Activated CD4-positive, alpha-beta memory T cell treated with anti-CD3 and anti-CD28 coated beads for 36 hours (primary cell): ENCODE measurements around the gene OR10A4. TPM values are rescaled to one million over a fixed set of nuclear protein-coding genes. Genes with fewer than 3 reads are reported as not detected.
A peak's percentile ranks its signal among the peaks of the same experiment; 100 is the strongest.
"Not testable (repeated sequence)": the region's sequence is repeated elsewhere in the genome, so short reads cannot be mapped to it uniquely, and the experiment has no call there.

Source experiments
- CTCF ChIA-PET: fragments of 350-600 bp; sonication (Branson Sonifier 250); formaldehyde crosslinking; loops from one replicate; lab custom pipeline; 2021; ENCODE audit warnings: antibody characterized with exemption, inconsistent platforms; lab: Charles Lee
- POLR2A ChIA-PET: fragments of 350-600 bp; sonication (Branson Sonifier 250); formaldehyde crosslinking; loops from one replicate; lab custom pipeline; 2021; ENCODE audit warnings: antibody characterized with exemption; lab: Charles Lee
- DNase-seq: peaks from one replicate; pipeline ENCODE4 v3.0.0-alpha.2; 2020
- H3K27ac Mint-ChIP-seq: one replicate; pipeline ENCODE4 v1.8.0; 2021; ENCODE audit warnings: mixed read lengths
- H3K27me3 Mint-ChIP-seq: one replicate; pipeline ENCODE4 v1.8.0; 2021; ENCODE audit warnings: mixed read lengths
- H3K36me3 Mint-ChIP-seq: one replicate; pipeline ENCODE4 v1.8.0; 2021; ENCODE audit warnings: mixed read lengths
- H3K4me1 Mint-ChIP-seq: one replicate; pipeline ENCODE4 v1.8.0; 2021; ENCODE audit warnings: low read depth, mixed read lengths
- H3K4me3 Mint-ChIP-seq: one replicate; pipeline ENCODE4 v1.8.0; 2021; ENCODE audit warnings: mild to moderate bottlenecking, mixed read lengths
- H3K9me3 Mint-ChIP-seq: one replicate; pipeline ENCODE4 v1.8.0; 2021; ENCODE audit warnings: mixed read lengths
- intact Hi-C: fragments of 100-400 bp; cut with micrococcal nuclease; formaldehyde crosslinking; loops from one replicate; pipeline ENCODE4 v1.15.1; 2023
- total RNA-seq, 2 experiments: library from RNA; stranded (reverse); gene quantifications; one replicate each; pipeline ENCODE4 v1.2.3, GENCODE V29; 2021

Gene OR10A4
- total RNA-seq, 2 experiments from 2014 or later, result not detected

- H3K27me3 Mint-ChIP-seq, POLR2A ChIA-PET, H3K9me3 Mint-ChIP-seq, intact Hi-C loops, H3K4me1 Mint-ChIP-seq, CTCF ChIA-PET, H3K27ac Mint-ChIP-seq, H3K4me3 Mint-ChIP-seq, H3K36me3 Mint-ChIP-seq, DNase-seq: not testable (repeated sequence)
These were observed 28.4 kb downstream of the OR10A4 start for GRCh38 chr11:6904804-6905203.

DNA sequence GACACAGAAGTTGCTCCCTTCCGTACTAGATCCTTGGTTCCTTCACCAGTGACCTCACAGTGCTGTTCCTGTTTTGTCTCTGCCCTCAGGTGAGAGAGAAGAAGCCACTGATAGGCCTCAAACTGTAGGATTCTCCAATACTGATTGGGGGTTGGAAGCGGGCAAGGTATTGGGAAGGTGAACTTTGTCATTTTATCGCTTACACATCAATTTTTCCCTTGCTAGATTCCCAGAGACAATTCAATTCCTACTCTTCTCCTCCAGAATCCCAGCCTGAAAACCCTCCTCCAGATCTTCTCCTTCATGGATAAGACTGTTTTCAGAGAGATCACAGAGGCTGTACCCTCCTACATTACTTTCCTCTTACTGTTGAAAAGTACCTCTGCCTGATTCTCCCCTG, 35.0 kb downstream of the OR10A4 start:
- H3K9me3 Mint-ChIP-seq, result no peaks in the 10 kb centered on the region
- H3K36me3 Mint-ChIP-seq, result no peaks in the 10 kb centered on the region
- H3K4me3 Mint-ChIP-seq, result no peak overlapping the region
- POLR2A ChIA-PET, result no interaction called here
- intact Hi-C loops, result no loop called here
- no peaks in the 10 kb centered on the region for H3K27me3 Mint-ChIP-seq
- H3K27ac Mint-ChIP-seq, result no peak overlapping the region
- no peak for DNase-seq
- no peaks in the 10 kb centered on the region for H3K4me1 Mint-ChIP-seq
- CTCF ChIA-PET, result no interaction called here

DNA sequence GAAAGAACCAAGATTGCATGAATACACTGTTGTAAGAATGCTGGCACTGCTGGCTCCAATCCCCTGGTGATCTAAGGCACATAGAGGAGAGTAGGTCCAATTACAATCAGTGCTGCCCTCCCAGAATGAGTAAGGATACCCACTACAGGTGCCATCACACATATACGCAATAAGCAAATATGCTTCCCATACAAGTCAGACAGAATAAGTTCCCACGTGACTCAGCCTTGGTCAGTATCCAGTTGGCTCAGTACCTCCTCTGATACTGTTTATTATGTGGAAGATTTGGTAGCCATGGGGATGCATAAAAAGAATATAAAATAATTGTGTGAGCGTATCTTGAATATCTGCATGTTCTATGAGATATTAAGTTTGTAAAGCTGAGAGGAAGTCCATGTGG, 35.5 kb downstream of the OR10A4 start:
- H3K4me3 Mint-ChIP-seq, result no peak overlapping the region
- no peaks in the 10 kb centered on the region for H3K36me3 Mint-ChIP-seq
- H3K4me1 Mint-ChIP-seq, result no peaks in the 10 kb centered on the region
- H3K27ac Mint-ChIP-seq, result no peak overlapping the region
- POLR2A ChIA-PET, result no interaction called here
- DNase-seq, result no peak
- H3K9me3 Mint-ChIP-seq, result no peaks in the 10 kb centered on the region
- CTCF ChIA-PET, result no interaction called here
- no peaks in the 10 kb centered on the region for H3K27me3 Mint-ChIP-seq
- intact Hi-C loops, result no loop called here

DNA sequence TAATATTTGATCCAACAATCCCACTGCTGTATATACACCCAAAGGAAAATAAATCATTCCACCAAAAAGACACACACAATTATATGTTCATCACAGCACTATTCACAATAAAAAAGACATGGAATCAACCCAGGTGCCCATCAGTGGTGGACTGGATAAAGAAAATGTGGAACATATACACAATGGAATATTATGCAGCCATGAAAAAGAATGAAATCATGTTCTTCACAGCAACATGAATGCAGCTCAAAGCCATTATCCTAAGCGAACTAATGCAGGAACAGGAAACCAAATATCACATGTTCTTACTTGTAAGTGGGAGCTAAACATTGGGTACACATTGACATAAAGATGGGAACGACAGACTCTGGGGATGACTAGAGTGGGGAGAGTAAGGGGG, 43.3 kb downstream of the OR10A4 start:
- H3K36me3 Mint-ChIP-seq, result no peaks in the 10 kb centered on the region
- ChIA-PET CTCF (interaction anchor here (1.2 kb wide), 1 partner anchor 108 kb away, joined by 4 read pairs; no protein-coding TSS in a partner anchor), POLR2A (no interaction called here)
- H3K27ac Mint-ChIP-seq, result no peak overlapping the region
- H3K4me3 Mint-ChIP-seq, result no peak overlapping the region
- no peaks in the 10 kb centered on the region for H3K4me1 Mint-ChIP-seq
- H3K27me3 Mint-ChIP-seq, result peaks cover 14% of the 10 kb centered on the region
- H3K9me3 Mint-ChIP-seq, result no peaks in the 10 kb centered on the region
- DNase-seq, result no peak
- intact Hi-C loops, result no loop called here

GRCh38 chr11:6920702-6921101, 44.3 kb downstream of the OR10A4 start, which contains the start of gene OR2D3:
TSS of gene OR2D3 (plus strand) at chr11:6921002. CDS start at chr11:6921002, 0 bp downstream.
- peaks cover 19% of the 10 kb centered on the region for H3K27me3 Mint-ChIP-seq
- H3K4me1 Mint-ChIP-seq, result peaks cover 3% of the 10 kb centered on the region
- CTCF ChIA-PET, result no interaction called here
- intact Hi-C loops, result no loop called here
- H3K4me3 Mint-ChIP-seq, result no peak within 1 kb of the TSS
- no peak for DNase-seq
- H3K36me3 Mint-ChIP-seq, result no peaks in the 10 kb centered on the region
- H3K27ac Mint-ChIP-seq, result no peak within 1 kb of the TSS
- POLR2A ChIA-PET, result no interaction called here
- H3K9me3 Mint-ChIP-seq, result no peaks in the 10 kb centered on the region

GRCh38 chr11:6925007-6925577, 48.7 kb downstream of the OR10A4 start:
- no peaks in the 10 kb centered on the region for H3K9me3 Mint-ChIP-seq
- CTCF ChIA-PET, result interaction anchor here (0.9 to 1.3 kb wide), 2 partner anchors 112 to 113 kb away, joined by 3 read pairs; no protein-coding TSS in a partner anchor
- intact Hi-C loops, result no loop called here
- H3K4me1 Mint-ChIP-seq, result peaks cover 19% of the 10 kb centered on the region
- H3K4me3 Mint-ChIP-seq, result no peak overlapping the region
- H3K27ac Mint-ChIP-seq, result no peak overlapping the region
- peaks cover 44% of the 10 kb centered on the region for H3K27me3 Mint-ChIP-seq
- no peak for DNase-seq
- POLR2A ChIA-PET, result no interaction called here
- H3K36me3 Mint-ChIP-seq, result no peaks in the 10 kb centered on the region

- Mint-ChIP-seq H3K4me1 (peaks cover 19% of the 10 kb centered on the region), H3K9me3 (no peaks in the 10 kb centered on the region), H3K27ac (no peak overlapping the region), H3K27me3 (peaks cover 48% of the 10 kb centered on the region), H3K4me3 (peak overlapping the region; percentile 77), H3K36me3 (no peaks in the 10 kb centered on the region)
- DNase-seq, result no peak
- POLR2A ChIA-PET, result no interaction called here
- intact Hi-C loops, result no loop called here
- CTCF ChIA-PET, result interaction anchor here (1.0 to 1.3 kb wide), 2 partner anchors 113 to 243 kb away, joined by 3 read pairs; partner anchors contain the start of gene MRPL17
These were observed 49.3 kb downstream of the OR10A4 start for GRCh38 chr11:6925636-6926207.

GRCh38 chr11:6926208-6927029, 50.0 kb downstream of the OR10A4 start, which contains the start of gene ZNF215:
TSS of gene ZNF215 (plus strand) at chr11:6926426. CDS start at chr11:6932273, 5,847 bp downstream.
- peak; percentile 65 for DNase-seq
- Mint-ChIP-seq H3K27ac (no peak within 1 kb of the TSS), H3K27me3 (peaks cover 45% of the 10 kb centered on the region), H3K36me3 (no peaks in the 10 kb centered on the region), H3K4me3 (peak within 1 kb of the TSS; percentile 77), H3K9me3 (no peaks in the 10 kb centered on the region), H3K4me1 (peaks cover 19% of the 10 kb centered on the region)
- intact Hi-C loops, result no loop called here
- POLR2A ChIA-PET, result no interaction called here
- CTCF ChIA-PET, result interaction anchor here (0.8 to 1.3 kb wide), 3 partner anchors 114 to 243 kb away, joined by 3 to 4 read pairs (median 3); partner anchors contain the start of gene MRPL17

DNA sequence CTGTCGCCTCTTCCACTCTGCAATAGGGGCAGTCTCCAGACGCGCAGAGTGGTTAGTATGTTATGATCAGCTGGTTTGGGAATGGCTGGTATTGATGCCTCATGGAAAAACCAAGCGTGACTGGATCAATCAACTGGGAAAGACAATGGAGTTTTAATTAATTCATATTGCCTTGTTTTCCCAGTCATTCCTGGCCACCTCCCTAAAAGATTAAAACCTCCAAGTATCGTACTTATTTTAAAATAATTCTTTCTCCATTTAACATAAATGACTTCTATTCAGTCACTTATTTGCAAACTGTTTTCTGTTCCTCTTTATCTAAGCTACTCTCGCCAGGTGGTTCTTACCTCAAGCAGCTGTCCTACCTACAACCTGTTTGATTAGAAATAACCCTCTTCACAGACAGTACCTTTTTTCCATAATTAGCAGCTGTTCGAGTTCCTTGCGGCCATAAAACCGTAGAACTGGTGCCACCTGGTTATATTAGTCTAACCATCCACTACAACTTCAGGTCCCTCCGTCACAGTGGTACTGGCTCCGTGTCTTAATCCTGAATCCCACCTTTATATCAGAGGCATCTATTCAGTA, 50.7 kb downstream of the OR10A4 start:
- Mint-ChIP-seq H3K9me3 (no peaks in the 10 kb centered on the region), H3K27me3 (peaks cover 45% of the 10 kb centered on the region), H3K4me1 (peaks cover 19% of the 10 kb centered on the region), H3K27ac (no peak overlapping the region), H3K36me3 (no peaks in the 10 kb centered on the region), H3K4me3 (peak overlapping the region; percentile 77)
- ChIA-PET POLR2A (no interaction called here), CTCF (interaction anchor here (0.8 kb wide), 1 partner anchor 115 kb away, joined by 4 read pairs; no protein-coding TSS in a partner anchor)
- intact Hi-C loops, result no loop called here
- no peak for DNase-seq

Other genes starting within 250 kb of the OR10A4 start
- under 1 TPM; 0.80 to 0.90 TPM for gene DCHS1, start 220.8 kb upstream of the OR10A4 start, total RNA-seq
- 100 to 1,000 TPM in 1 of 2 experiments, 10 to 100 TPM in 1; 98.5 to 102 TPM for gene MRPL17, start 193.3 kb upstream of the OR10A4 start, total RNA-seq
- gene OR2AG2, start 104.6 kb upstream of the OR10A4 start, total RNA-seq, result not detected
- not detected for gene OR2AG1, start 93.6 kb upstream of the OR10A4 start, total RNA-seq
- not detected for gene OR6A2, start 76.9 kb upstream of the OR10A4 start, total RNA-seq
- not detected for gene OR10A5, start 30.9 kb upstream of the OR10A4 start, total RNA-seq
- not detected for gene OR10A2, start 13.6 kb upstream of the OR10A4 start, total RNA-seq
- gene OR2D2, start 15.9 kb downstream of the OR10A4 start, total RNA-seq, result not detected
- gene OR2D3, start 44.4 kb downstream of the OR10A4 start, total RNA-seq, result not detected
- under 1 TPM; 0.57 to 0.68 TPM for gene ZNF215, start 49.8 kb downstream of the OR10A4 start, total RNA-seq
- gene ZNF214, start 143.7 kb downstream of the OR10A4 start, total RNA-seq, result not detected
- gene NLRP14, start 143.9 kb downstream of the OR10A4 start, total RNA-seq, result under 1 TPM in 1 of 2 experiments, not detected in 1; 0.07 TPM
- not detected for gene RBMXL2, start 212.4 kb downstream of the OR10A4 start, total RNA-seq